HG03025 (cell line): Measurements from ENCODE around the gene CRADD.

Source experiments
- ATAC-seq: cut with Tn5 transposase; IDR thresholded peaks from one replicate; pipeline ENCODE4 v1.9.1; 2021; ENCODE audit warnings: mild to moderate bottlenecking, moderate library complexity; ENCODE audit not compliant: unreplicated experiment, low FRiP score

CRADD gene

DNA sequence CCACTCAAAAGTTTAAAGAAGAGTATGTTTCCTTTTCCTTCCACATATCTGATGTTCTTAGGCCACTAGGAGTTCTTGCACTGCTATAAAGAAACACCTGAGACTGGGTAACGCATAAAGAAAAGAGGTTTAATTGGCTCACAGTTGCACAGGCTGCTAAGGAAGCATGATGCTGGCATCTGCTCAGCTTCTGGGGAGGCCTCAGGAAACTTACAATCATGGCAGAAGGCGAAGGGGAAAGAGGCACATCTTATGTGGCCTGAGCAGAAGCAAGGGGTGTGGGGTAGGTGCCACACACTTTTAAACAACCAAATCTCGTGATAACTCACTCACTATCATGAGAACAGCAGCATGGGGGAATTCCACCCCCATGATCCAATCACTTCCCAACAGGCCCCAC is 7.7 kb upstream of the CRADD start:
- no peak for ATAC-seq

DNA sequence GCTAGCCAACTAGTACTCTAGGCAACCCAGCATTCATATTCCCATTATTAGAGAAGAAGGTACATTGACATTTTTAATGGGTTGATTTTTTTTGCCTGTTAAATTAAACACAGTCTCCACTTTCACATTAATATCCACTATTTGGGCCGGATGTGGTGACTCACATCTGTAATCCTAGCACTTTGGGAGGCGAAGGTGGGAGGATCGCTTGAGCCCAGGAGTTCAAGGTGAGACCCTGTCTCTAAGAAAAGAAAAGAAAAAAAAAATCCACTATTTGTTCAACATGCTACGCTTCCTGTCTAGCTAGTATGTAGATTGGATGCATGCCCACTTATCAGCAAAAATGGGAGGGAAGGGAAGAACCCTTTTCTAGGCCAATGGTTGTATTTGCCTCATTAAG is 7.1 kb upstream of the CRADD start:
- no peak for ATAC-seq

GRCh38 chr12:93671044-93671443 is 6.1 kb upstream of the CRADD start:
- no peak for ATAC-seq

GRCh38 chr12:93673084-93673483 is 4.1 kb upstream of the CRADD start:
- no peak for ATAC-seq

DNA sequence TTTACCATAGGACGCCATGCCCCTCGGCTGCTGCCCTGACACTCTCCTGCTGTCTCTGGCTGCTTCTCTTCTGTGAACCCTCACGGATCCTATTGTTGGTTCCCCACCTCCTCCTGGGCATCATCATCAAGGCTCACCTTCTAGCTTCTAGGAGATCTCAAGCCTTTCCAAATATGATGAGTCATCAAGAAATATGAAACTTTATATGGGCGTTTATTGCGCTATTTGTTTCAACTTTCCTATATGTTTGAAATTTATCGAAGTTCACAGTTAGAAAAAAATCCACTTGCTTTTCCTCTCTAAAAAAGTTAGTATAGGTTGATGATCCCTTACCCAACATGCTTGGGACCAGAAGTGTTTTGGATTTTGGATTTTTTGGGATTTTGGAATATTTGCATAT is 2.8 kb upstream of the CRADD start:
- no peak for ATAC-seq

DNA sequence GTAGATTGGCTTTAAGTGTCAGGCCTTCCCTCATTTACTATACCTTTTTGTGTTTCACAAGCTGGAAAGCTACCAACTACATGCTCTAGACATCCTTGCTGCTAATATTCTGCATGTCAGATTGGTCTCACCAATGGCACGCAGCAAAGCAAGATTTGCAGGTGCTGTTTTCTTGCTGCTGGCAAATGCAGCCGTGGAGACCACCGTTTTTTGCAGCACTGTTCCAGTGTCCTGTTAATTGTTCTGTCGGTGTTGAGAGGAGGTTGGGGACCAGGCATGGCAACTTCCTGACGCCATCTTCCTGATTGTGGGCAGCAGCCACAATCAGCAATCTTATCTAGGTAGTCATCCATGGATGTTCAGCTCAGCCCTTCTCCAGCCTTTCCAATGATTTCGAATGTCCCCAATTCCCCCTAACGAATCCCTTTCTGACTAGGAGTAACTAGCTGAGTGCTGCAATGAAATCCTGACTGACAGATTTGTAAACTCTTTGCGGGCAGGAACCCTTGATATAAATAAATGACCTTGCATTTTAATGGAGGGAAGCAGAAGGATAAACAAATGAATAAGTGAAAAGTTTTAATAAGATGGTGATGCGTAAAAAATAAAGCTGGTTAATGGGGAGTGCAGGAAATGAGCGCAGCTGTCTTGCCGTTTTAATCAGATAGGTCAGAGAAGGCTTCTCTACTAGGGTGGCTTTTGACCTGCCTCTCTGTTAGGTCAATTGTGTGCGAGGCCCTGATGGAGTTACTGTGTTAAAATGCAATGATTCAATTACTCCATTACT is 574 bp upstream of the CRADD start:
- ATAC-seq: no peak

DNA sequence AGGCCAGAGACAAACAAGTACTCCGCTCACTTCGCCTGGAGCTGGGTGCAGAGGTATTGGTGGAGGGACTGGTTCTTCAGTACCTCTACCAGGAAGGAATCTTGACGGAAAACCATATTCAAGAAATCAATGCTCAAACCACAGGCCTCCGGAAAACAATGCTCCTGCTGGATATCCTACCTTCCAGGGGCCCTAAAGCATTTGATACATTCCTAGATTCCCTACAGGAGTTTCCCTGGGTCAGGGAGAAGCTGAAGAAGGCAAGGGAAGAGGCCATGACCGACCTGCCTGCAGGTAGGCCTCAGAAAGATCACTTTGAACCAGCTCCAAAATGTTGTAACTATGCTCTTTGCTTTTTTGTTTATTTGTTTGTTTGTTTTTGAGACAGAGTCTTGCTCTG is 1.6 kb downstream of the CRADD start:
- no peak for ATAC-seq

GRCh38 chr12:93679308-93679925 is 2.2 kb downstream of the CRADD start:
- no peak for ATAC-seq

DNA sequence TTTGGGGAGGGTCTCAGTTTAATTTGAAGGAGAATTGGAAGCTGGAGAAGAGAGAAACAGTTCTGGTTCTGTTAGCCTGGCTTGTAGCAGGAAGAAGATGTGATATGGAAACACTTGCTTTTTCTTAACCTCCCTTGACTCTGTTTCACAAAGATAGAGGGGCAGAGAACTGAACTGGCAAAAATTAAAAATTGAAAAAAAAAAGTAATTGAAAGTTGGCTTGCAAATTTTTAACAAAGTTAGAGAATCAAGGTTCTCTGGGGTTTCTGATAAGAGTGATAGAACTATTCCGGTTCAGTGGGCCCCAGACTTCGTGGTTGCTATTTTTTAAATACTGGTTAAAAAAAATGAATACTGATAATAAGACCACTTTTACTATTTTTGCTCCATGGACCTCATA is 2.8 kb downstream of the CRADD start:
- ATAC-seq: no peak

DNA sequence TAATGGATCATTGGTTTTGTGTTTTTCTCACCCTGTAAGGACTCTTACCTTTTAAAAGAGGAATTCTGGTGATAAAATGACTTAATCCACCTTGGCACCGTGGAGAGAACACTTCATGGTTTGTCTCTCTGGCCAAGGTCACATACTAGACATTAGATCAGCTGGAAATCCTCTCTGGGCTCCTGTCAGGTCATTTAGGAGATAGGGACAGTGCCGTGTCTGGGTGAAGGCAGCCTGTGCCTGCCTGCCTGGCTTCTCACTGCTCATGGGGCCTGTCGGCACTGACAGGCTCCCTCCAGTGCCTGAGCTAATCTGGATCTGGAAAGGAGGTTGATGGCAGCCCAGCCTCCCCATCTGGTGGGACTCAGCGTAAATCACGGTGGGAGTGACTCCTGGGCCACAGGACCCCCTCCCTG is 5.7 kb downstream of the CRADD start:
- ATAC-seq: no peak

DNA sequence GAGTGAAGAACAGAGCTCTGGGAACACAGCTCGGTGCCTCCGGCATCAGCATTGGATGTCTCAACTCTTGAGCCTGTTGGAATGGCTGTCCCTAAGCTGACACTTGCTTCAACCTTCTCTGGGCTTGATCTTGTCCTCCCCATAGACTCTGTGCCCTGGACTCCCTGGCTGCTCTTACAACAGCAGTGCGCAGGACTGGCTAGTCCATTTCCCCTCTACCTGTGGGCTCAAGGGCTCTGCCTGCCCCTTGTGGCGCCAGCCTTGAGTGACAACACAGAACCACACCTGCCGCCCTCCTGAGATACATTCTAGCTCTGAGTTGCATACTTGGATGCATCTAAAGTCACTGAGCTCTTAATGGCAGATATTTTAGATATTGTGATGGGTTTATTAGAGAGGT is 6.2 kb downstream of the CRADD start:
- no peak for ATAC-seq

GRCh38 chr12:93684716-93685115 is 7.5 kb downstream of the CRADD start:
- no peak for ATAC-seq

- no peak for ATAC-seq
These were observed 9.6 kb downstream of the CRADD start for GRCh38 chr12:93686572-93687356.

DNA sequence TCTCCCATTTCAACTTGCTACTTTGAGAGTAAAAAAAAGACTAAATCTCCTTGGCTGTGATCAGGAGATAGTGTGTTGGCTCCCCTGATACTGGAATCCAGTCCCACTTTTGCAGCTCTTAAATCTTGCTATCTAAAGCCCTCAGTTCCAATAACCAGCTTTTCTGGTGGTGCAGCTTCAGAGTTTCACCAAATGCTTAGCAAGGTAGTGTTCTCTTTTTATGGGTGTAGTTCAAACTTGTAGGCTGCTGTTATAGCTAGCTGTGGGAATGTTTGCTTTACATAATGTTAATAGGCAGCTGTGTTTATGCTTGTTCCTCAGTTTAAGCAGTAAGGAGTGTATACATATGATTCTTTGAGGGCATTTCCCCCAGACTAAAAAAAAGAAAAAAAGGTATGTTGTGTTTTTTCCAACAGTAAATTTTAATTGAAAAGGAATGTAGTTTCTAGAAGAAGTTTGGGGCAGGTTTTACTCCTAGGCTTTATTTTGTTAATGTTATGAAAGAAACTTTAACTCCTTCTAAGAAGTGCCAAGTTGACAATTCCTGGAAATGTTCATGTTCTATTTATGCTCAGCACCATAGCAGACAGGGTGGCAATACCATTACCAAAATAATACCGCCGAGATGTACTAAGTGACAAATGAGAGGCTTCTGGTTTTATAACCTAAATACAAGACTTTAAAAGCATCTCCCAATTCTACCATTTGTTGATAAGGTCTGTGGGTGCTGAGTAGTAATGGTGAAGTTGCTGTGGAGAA is 12.1 kb downstream of the CRADD start:
- ATAC-seq: no peak

GRCh38 chr12:93696462-93696861 is 19.3 kb downstream of the CRADD start:
- no peak for ATAC-seq

DNA sequence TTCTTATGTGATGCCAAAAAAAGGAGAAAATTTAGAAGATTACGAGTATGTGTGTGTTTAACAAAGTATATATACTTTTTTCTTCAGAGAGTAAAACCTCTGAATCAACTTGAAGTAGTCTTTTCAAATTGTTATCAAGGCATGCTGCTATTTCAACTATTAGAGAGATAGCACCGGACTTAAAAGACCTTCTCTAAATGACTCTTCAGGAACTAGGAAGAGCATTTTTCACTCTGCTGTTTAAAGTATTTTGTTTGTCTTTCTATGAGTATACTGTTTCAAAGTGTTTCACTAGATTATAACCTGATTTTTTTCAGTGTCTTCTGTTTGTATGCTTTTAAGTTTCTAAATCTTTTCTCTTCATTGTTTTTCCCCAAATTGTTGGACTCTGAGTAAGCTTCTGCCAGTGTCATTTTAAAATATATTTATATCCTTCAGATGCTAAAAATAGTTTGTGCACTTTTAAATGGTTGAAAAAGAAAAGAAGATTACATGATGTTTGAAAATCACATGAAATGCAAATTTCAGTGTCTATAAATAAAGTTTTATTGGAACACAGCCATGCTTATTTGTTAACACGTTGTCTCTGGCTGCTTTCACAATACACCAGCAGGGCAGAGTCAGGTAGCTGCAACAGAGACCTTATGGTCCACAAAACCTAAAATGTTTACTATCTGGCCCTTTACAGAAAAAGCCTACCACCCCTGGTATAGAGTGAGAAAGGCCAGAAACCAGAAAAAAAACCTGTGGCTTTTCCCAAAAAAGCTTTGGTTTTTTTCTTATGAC is 21.3 kb downstream of the CRADD start:
- no peak for ATAC-seq

DNA sequence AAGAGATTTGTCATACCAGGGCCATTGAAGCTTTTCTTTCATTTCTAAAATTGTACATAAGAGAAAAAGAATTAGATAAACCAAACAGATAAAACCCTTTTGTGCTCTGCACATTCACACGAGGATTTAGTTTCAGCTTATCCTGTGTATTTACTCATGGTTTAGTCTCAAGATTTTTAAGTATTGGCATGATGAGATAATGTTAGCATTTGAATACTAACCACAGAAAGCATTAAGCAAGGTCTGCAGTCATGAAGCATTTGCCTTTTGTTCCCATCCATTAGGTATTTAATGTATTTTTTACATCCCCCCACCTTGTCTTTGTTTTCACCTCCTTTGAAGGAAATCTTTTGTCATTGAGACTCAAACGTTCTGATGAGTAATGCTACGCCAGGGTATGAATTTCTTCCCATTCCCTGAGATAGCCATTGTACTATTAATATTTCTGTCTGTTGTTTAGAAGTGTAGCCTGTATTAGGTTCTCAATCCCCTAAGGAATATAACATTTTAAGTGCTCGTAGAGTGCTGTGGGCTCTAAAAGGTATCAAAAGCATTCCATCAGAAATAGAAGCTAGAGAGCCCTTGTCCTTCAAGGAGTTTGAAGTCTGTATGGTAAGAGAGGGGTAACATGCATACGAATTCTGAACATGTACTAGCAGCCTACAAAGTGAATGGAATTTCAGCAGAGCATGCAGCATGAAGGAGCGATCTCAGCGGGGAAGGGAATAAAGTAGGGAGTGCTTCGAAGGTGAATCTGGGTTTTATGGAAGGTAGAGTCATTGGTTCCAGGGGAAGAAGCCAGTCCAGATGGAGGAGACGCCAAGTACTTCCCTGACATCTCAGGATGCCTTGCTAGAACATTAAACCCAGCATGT is 22.3 kb downstream of the CRADD start:
- no peak for ATAC-seq

GRCh38 chr12:93702707-93703315 is 25.6 kb downstream of the CRADD start:
- ATAC-seq: no peak

DNA sequence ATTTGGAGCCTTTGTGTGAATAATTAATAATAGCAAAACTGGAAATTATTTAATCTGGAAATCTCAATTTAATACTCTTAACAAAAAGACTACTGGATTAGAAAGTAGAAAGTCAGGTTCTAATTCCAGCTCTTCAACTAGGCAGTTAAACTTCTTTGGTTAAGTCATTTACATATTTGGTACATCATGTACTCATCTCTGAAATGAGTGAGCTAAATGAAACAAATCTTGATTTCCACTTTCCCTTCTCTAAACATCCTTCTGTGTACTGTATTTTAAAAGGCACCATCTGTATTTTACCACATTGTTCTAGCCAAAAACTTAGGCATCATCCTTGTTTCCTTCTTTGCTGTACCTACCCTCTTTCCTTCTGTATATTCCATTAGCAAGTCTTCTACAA is 26.9 kb downstream of the CRADD start:
- no peak for ATAC-seq
